Posterior cingulate gyrus (tissue), 11 donors: ENCODE data around the gene VAMP7.
"Not testable (repeated sequence)": the region's sequence is repeated elsewhere in the genome, so short reads cannot be mapped to it uniquely, and the experiment has no call there.

Experiments used
- DNase-seq, 10 donors: peaks; one replicate each; pipeline versions ENCODE4 v3.0.0 to v3.0.0-alpha.2; 2020 to 2021; ENCODE audit warnings: mixed read lengths in 3 of 10
- intact Hi-C: fragments of 100-400 bp; cut with DNase I; formaldehyde crosslinking; loops from one replicate; pipeline ENCODE4 v1.15.1; 2023

The VAMP7 gene

DNA sequence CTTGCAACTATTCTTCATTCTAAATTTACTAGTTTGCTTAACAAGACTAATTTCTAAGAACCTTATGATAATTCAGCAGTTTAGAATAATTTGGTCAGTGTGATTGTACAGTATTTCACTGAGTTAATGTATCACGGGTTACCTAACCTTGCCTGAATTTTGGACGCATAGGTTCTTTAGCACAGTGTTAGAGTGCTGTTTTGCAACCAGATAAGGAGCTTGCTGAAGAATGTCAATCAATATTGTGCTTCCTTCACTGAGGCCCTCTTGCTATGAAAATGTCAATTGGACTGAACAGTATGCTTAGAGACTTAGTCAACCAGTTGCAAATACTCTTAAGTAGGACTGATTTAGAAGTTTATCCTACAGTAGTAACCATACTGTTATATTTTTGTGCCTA lies 19.6 kb downstream of the VAMP7 start:
- intact Hi-C loops, result no loop called here
- no peak for DNase-seq

DNA sequence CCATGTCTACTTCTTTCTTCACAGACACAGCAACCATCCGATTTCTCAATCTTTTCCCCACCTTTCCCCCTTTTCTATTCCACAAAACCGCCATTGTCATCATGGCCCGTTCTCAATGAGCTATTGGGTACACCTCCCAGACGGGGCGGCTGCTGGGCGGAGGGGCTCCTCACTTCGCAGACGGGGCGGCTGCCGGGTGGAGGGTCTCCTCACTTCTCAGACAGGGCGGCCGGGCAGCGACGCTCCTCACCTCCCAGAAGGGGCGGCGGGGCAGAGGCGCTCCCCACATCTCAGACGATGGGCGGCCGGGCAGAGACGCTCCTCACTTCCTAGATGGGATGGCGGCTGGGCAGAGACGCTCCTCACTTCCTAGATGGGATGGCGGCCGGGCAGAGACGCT lies 26.5 kb downstream of the VAMP7 start:
- intact Hi-C loops, result not testable (repeated sequence)

DNA sequence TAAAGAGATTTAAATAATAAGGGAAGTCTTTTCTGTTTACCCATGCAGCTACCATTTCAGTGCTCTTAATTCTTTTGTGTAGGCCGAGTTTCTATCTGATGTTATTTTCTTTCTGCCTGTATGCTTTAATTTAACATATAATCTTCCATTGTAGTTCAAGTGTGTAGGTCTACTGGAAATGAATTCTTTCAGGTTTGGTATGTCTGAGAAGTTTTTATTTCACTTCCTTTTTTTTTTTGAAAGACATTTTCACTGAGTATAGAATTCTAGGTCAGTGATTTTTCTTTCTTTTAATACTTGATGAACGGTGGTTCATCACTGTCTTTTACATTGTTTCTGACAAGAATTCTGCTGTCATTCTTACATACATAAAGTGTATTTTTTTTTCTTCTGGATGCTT lies 42.1 kb downstream of the VAMP7 start:
- intact Hi-C loops, result no loop called here
- DNase-seq, result no peak

More for the DNA sequence above, 26.5 kb downstream of the VAMP7 start:
- DNase-seq, result not testable (repeated sequence)

DNA sequence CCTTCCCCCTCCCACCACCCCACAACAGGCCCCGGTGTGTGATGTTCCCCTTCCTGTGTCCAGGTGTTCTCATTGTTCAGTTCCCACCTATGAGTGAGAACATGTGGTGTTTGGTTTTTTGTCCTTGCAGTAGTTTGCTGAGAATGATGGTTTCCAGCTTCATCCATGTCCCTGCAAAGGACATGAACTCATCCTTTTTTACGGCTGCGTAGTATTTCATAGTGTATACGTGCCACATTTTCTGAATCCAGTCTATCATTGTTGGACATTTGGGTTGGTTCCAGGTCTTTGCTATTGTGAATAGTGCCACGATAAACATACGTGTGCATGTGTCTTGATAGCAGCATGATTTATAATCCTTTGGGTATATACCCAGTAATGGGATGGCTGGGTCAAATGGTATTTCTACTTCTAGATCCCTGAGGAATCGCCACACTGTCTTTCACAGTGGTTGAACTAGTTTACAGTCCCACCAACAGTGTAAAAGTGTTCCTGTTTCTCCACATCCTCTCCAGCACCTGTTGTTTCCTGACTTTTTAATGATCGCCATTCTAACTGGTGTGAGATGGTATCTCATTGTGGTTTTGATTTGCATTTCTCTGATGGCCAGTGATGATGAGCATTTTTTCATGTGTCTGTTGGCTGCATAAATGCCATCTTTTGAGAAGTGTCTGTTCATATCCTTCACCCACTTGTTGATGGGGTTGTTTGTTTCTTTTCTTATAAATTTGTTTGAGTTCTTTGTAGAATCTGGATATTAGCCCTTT lies 49.9 kb downstream of the VAMP7 start:
- intact Hi-C loops, DNase-seq: not testable (repeated sequence)

DNA sequence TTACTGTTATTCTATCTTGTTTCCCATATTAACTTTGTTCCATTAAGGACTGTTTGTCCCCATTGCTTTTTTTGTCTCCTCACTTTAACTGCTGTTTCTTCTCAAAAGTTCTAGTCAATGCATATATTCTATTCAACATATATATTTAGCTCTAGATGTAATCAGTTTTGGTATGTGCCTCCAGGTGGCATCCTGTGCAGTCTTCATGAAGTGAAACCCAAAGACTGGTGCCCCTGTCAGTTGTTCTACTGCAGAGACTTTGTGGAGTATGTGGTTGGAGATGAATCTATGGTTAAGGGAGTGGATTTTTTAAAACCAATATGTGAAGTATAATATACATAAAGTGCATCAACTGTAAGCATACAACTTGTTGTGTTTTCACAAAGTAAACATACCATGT lies 57.0 kb downstream of the VAMP7 start:
- intact Hi-C loops, result no loop called here
- no peak for DNase-seq

DNA sequence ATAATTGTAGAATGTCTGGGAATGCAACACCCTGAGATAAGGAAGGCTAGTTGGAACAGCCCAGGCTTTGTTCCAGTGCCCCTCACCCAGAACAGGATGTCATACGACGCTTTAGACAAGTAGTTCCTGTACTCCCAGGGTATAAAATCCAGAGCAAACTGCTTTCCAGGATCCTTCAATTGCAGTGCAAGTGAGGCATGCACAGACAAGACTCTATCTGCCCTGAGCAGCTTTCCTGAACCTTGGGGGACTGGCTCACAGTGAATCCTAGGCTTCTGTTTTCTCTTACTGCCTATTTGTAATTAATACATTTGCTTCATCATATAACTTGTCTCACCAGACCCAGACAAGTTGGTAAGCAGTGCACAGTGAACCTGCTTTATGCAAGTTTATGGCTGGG lies 68.0 kb downstream of the VAMP7 start:
- intact Hi-C loops, result no loop called here
- no peak for DNase-seq

DNA sequence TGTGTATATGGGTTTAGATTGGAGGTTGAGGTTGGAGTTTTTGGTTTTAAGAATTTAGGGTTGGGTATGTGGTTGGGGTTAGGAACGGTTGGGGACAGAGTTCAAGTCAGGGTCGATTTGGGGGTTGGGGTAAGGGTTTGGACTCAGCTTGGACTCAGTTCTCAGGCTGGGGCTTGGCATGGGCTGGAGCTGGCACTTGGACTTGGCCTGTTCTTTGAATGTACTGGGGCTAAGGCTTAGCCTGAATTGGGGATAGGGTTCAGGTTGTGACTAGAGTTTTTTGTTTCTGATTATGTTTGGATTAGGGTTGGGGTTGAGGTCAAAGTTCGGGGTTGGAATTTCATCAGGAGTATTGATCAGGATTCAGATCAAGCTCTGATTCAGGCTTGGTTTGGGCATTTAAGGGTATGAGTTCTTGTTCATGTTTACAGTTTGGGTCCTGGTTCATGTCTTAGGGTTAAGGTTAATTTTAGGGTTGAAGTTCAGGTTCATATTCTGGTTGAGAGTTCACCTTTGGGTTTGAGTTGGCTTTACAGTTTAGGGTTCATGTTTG lies 70.2 kb downstream of the VAMP7 start:
- DNase-seq, result no peak
- intact Hi-C loops, result no loop called here

DNA sequence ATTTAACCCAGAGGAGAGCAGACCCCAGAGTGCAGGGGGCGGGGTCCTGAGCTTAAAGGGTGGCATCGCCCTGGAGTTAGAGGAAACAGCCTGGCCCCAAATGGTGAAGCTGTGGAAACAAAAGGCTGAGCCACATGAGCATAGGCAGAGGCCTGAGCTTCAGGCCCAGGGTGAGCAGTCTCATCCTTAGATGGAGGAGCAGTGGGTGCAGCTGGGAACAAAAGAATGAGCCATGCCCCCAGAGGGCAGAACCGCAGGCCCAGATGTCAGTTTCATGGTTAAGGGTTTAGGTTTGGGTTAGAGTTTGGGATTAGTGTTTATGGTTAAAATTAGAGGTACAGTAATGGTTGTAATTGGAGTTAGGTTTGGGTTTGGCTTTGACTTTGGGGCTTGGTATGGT lies 71.9 kb downstream of the VAMP7 start:
- DNase-seq, result no peak
- intact Hi-C loops, result no loop called here

DNA sequence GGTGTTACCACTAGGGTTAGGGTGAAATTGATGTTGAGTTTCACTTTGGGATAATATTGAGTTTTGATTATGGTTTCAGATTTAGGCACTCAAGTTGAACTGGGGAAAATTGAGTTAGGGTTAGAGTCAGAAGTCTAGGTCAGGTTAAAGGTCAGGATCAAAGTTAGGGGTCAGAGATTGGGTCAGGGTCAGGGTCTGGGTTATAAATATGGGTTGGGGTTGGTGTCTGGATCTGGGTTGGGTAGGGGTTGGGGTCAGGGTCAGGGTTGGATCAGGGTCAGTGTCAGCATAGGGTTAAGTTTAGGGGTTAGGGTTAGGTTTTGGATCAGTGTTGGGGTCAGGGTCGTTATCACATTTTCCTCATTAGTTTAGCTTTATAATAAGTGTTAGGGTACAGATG lies 73.6 kb downstream of the VAMP7 start:
- no peak for DNase-seq
- intact Hi-C loops, result no loop called here

DNA sequence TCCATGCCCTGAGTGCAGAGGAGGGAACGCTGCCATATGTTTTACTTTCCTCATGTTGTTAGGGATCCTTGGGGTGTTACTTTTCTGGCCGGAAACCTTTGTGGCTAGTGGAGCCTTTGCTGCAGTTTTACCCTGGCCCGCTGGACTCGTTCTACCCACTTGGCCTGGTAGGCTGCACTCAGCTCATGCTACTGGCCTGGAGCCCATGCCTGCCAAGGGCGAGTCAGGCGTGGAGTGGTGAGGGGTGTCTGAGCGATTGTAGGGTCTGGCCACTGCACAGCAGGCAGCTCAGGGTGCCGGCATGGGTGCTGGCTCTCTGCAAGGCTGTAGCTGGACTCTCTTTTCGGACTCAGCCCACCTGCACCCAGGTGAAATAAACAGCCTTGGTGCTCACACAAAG lies 75.0 kb downstream of the VAMP7 start:
- peak in 1 of 10 donors; percentile 82 for DNase-seq
- intact Hi-C loops, result no loop called here

DNA sequence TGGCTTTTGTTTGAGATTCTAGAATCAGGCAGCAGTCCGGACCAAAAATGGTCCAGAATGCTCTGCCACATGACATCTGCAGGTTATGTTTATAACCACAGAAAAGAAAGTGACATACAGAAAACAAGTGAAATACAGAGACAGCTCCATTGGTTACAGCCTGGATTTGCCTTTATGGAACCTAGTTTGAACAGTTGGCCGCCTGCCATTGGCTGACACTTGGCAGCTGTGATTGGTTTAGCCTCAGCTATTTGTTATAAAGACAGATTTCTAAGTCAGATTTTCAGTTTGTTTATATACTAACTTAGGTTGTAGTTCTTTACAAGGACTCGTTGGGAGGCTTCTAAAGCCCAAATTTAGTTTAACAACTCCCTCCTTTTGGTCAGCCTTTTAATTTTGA lies 75.5 kb downstream of the VAMP7 start:
- intact Hi-C loops, result no loop called here
- DNase-seq, result peak in 1 of 10 donors; percentile 13

DNA sequence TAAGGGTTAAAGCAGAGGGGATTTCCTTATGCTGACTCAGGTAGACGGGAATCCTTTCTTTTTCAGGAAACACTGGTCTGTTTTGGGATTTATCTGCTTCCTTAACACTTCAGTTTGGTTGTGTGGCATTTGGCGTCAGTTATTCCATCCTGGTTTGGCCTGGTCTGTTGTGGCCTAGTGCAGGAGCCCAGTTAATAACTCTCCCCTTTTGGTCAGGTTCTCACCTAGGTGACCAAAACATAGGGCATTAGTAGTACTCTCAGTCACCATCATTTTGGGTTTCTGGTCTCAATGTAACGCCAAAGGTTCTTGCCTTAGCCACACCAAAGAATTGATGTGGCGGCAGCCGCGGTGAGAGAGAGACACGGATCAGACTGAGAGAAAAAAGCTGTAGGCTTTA lies 76.7 kb downstream of the VAMP7 start:
- no peak for DNase-seq
- intact Hi-C loops, result no loop called here

DNA sequence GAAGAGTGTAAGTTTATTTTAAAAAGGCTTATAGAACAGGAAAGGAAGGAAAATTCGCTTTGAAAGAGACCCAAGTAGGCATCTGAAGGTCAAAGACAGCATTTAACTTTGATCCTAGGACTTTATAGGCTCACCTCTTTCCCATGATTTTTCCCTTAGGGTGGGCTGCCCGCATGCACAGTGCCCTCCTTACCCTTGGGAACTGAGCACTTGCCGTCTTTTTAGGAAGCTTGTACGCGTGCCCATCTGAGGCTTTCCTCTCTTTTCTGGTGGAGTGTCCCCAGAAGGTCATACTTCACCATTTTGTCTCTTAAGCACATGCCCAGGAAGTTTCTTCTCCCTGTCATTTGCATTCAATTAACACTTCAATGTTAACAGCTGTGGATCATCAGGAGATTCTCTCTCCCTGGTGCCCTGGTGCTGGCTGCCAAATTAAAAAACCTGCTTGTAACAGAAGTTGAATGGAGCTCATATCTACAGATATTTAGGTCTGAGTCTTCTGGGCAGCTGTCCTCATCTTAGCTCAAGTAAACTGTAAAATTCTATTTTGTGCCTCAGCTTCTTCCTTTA lies 78.0 kb downstream of the VAMP7 start:
- DNase-seq, result no peak
- intact Hi-C loops, result no loop called here

DNA sequence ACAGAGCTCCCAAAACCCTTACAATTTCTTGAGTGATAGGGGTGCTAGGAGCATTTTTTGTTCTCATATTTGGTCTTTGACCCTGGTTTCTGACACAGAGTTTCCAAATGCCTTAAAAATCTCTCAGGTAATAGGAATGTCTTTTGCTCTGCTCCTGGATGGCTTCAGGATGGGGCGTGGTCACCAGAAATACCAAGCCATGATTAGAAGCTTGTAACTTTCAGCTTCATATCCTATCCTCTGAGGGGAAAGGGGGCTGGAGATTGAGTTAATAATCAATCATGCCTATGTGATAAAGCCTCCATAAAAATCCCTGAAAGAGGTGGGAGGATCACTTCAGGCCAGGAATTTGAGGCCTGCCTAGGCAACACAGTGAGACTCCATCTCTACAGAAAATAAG lies 81.8 kb downstream of the VAMP7 start:
- DNase-seq, result no peak
- intact Hi-C loops, result no loop called here

DNA sequence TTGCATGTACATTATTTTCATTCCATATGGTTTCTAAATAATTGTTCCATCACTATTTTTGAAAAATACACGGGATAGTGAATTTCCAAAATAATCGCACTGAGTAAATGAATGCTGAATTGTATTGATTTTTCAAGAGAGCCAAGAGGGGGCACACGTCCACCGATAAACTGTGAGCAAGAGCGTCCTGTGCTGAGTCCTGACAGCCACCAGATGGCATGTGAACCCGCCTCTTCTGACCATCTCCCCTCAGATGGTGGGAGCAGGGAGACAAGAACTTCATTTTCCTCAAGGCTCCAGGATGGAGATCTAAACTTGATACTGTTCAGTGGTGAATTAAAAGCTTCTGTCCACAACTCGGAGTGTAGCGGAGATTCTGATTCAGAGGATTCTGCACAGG lies 85.7 kb downstream of the VAMP7 start:
- peak in 2 of 10 donors; percentile 7 to 70 for DNase-seq
- intact Hi-C loops, result no loop called here

DNA sequence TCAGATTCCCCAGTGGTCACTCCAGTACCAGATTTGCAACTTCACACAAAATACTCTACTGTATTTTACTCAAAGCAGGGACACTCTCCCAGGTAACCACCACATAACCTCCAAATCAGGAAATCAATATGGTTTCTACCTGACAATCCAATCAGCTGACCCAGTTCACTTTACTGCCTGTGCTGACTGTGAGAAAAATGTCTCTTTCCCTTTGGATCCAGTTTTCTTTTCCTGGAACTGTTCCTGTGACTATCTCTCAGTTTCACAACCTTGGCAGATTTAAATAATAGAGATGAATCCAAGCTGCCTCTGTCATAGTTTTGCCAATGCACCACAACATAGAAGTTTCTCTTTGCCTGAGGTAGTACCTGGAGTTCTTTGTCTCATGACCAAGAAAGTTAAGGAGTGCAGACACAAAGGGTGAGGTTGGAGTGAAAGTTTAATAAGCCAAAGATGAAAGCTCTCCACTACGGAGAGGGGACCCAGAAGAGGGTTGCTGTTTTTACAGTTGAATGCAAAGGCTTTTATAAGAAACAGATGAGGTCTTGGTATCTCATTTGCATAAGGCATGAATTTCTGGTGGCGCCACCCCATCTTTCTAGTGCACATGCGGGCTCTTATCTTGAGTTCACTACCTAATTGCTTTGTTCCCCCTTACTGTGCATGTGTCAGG lies 86.6 kb downstream of the VAMP7 start:
- intact Hi-C loops, result no loop called here
- no peak for DNase-seq

DNA sequence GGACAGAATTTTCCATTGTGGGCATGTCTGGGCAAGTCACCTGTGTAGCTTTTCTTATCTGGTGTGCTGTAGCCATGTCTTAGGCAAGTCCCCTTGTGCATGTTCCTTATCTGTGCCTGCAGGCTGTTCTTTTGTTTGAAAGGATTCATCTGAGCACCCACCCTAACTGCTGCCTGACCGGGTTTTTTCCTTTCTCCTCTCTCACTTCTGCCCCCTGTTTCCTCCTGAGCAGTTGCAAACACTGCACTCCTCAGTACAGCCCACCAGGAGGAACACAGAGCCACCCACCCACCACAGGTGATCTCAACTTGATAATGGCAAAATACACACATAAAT lies 87.1 kb downstream of the VAMP7 start:
- intact Hi-C loops, result no loop called here

DNA sequence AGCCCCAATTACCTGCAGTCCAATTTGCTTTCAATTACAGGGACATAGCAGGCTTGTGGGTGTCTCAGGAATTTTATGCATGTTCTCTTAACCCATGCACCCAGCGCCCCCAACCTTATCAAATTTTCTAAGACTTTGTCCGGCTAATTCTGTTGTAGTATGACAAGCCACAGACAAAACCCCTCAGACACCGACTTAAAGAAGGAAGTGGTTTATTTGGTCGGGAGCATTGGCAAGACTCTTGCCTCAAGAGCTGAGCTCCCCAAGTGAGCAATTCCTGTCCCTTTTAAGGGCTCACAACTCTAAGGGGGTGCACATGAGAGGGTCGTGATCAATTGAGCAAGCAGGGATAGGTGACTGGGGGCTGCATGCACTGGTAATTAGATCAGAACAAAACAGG lies 87.6 kb downstream of the VAMP7 start:
- DNase-seq, result no peak
- intact Hi-C loops, result no loop called here

More for the DNA sequence above, 87.1 kb downstream of the VAMP7 start:
- no peak for DNase-seq

DNA sequence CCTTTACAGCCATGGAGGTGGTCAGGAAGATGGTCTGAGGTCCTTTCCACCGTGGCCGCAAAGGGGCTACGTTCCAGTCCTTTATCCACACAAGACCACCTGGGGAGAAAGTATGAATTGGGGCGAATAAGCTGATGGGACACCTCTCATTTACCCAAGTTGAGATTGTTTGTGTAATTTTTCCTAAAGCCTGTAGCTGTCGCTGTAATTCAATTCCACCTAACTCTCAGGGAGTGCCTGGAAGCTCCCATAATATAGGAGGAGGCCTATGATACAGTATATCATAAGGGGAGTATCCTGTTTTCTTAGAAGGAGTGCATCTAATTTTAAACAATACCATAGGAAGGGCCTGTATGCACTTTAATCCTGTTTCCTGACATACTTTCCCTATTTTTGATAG lies 90.5 kb downstream of the VAMP7 start:
- DNase-seq, intact Hi-C loops: not testable (repeated sequence)

DNA sequence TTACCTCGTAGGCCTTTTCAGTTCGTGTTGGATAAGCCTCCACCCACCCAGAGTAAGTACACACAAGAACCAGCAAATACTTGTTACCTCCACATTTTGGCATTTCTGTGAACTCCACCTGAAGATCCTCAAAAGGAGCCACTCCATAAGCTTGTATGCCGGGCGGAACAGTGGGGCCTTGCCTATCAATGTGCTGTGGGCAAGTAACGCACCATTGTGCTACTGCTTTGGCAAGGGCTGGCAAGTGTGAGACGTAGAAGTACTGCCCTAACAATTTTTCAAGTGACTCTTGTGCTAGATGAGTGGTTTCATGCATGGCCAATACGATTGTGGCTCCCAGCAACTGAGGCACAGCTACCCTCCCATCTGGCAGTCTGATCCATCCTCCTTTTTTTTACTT lies 91.1 kb downstream of the VAMP7 start:
- DNase-seq, intact Hi-C loops: not testable (repeated sequence)

DNA sequence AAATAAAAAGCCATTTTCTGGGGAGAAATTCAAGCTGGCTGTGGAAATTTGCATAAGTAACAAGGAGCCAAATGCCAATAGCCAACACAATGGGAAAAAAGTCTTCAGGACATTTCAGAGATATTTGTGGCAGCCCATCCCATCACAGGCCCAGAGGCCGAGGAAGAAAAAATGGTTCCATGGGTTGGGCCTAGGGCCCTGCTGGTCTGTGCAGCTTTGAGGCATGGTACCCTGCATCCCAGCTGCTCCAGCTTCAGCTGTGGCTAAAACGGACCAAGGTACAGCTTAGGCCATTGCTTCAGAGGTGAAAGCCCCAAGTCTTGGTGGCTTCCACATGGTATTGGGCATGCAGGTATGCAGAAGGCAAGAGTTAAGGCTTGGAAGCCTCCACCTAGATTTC lies 102.2 kb downstream of the VAMP7 start:
- intact Hi-C loops, result no loop called here
- DNase-seq, result no peak

DNA sequence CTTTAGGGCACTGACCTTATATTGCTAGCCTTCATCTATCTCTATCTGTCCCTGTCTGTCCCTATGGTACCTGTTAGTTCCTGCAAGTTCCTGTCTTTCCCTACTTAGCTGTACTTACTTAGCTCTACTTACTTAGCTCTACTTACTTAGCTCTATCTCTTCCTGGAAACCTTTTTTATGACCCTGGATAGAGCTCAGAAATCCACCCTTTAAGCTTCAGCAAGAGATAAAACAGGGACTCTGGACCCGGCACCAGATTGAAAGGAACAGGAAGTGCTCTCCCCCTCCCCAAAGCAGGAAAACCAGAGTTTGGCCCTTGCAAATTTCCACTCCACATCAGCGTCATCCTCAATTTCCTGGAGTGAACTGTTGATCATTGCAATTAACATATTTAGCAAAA lies 104.1 kb downstream of the VAMP7 start:
- DNase-seq, result no peak
- intact Hi-C loops, result no loop called here
